Measurements from ENCODE around the gene RICTOR. TPM values are rescaled to one million over a fixed set of nuclear protein-coding genes. Genes with fewer than 3 reads are reported as not detected.

Gene RICTOR
- total and polyA plus RNA-seq, 9 of the 15 experiments (the other 6 are each of a cell fraction or from before 2014, with no cell fraction given), result 13.9 to 46.6 (median 22.6) TPM

DNA sequence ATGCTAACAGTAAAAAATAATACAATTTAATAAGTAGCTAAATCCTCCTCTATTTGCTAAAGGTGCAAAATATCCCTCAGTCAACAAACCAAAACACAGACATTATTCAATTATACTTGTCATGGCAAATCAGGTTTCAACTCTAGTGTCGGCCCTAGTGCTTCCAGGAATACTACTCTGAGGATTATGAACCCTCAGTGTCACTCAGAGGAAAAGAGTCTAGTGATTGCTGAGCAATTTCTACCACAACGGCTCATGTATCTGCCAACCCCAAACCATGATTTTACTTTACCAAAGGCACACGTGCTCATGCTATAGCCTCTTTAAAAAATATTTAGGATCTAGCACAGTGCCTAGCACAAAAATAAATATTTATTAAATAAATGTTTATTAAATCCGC is 21.0 kb downstream of the RICTOR start:
- H3K4me2 ChIP-seq (ENCODE audit: insufficient read depth, low read length), result no peak overlapping the region
- no TSS peak for BruUV-seq (replicated peaks)
- intact Hi-C loops (cut with micrococcal nuclease) (no loop called here), in situ Hi-C loops (cut with MboI) (no loop called here)
- no peak for FAIRE-seq
- ChIA-PET CTCF (ENCODE audit: low intra/inter-chr PET ratio) (no interaction called here), POLR2A (interaction anchor here (0.6 to 1.2 kb wide), 2 partner anchors 10 to 35 kb away, joined by 3 read pairs; no protein-coding TSS in a partner anchor)
- no peaks in the 10 kb centered on the region for H3K9me3 ChIP-seq (replicated peaks; ENCODE audit: control insufficient read depth, insufficient read depth, low read depth, low read length)
- H3K27me3 ChIP-seq (ENCODE audit: control insufficient read depth in 2 of 2, insufficient read depth in 2 of 2, low read length in 2 of 2), result no peaks in the 10 kb centered on the region
- H4K20me1 ChIP-seq (replicated peaks; ENCODE audit: control insufficient read depth, insufficient read depth, low read length), result no peaks in the 10 kb centered on the region
- WGBS (ENCODE audit: insufficient coverage, low coverage, missing lambda C conversion rate), result 93% methylated on average over 4 of the region's 4 CpGs
- no peak for ATAC-seq
- H3K36me3 ChIP-seq (ENCODE audit: control insufficient read depth, insufficient read depth, low read length), result peaks cover 9% of the 10 kb centered on the region; the same call in 1 of the 3 replicates
- no peaks in the 10 kb centered on the region for H3K4me1 ChIP-seq (replicated peaks in 1 of 2; ENCODE audit: control insufficient read depth in 2 of 2, insufficient read depth in 2 of 2, low read length in 2 of 2)
- no peak overlapping the region for H2AFZ ChIP-seq (ENCODE audit: low read depth, low read length)
- no peaks in the 10 kb centered on the region for H3K9me1 ChIP-seq (ENCODE audit: control insufficient read depth, insufficient read depth, low read length)
- DNase-seq (ENCODE audit: extremely low read depth in 1 of 4, low spot score in 3 of 4), result no peak
- H3K4me3 ChIP-seq, result no peak overlapping the region
- no peak overlapping the region for H3K27ac ChIP-seq (ENCODE audit: extremely low read depth, low read depth, low read length)
- H3K79me2 ChIP-seq (ENCODE audit: control insufficient read depth, insufficient read depth, low read length), result peaks cover 85% of the 10 kb centered on the region
- H3K9ac ChIP-seq (ENCODE audit: insufficient read depth in 1 of 2, low read depth in 2 of 2, low read length in 2 of 2), result no peak overlapping the region
- TF ChIP-seq NR4A1 (CRISPR knock-in tag; IDR thresholded peaks at IDR 0.05) (no peak), NR4A1 (tag; IDR thresholded peaks at IDR 0.05) (no peak), BCOR (IDR thresholded peaks at IDR 0.05) (no peak), ATF4 (CRISPR knock-in tag; IDR thresholded peaks at IDR 0.05) (no peak), RNF2 (IDR thresholded peaks at IDR 0.05) (no peak), SP1 (CRISPR knock-in tag; IDR thresholded peaks at IDR 0.05) (no peak), NFATC3 (IDR thresholded peaks at IDR 0.05) (no peak), SIN3B (IDR thresholded peaks at IDR 0.05; ENCODE audit: low read depth) (no peak), NCOA6 (IDR thresholded peaks at IDR 0.05) (no peak)
- TF ChIP-seq, protein P1, sequence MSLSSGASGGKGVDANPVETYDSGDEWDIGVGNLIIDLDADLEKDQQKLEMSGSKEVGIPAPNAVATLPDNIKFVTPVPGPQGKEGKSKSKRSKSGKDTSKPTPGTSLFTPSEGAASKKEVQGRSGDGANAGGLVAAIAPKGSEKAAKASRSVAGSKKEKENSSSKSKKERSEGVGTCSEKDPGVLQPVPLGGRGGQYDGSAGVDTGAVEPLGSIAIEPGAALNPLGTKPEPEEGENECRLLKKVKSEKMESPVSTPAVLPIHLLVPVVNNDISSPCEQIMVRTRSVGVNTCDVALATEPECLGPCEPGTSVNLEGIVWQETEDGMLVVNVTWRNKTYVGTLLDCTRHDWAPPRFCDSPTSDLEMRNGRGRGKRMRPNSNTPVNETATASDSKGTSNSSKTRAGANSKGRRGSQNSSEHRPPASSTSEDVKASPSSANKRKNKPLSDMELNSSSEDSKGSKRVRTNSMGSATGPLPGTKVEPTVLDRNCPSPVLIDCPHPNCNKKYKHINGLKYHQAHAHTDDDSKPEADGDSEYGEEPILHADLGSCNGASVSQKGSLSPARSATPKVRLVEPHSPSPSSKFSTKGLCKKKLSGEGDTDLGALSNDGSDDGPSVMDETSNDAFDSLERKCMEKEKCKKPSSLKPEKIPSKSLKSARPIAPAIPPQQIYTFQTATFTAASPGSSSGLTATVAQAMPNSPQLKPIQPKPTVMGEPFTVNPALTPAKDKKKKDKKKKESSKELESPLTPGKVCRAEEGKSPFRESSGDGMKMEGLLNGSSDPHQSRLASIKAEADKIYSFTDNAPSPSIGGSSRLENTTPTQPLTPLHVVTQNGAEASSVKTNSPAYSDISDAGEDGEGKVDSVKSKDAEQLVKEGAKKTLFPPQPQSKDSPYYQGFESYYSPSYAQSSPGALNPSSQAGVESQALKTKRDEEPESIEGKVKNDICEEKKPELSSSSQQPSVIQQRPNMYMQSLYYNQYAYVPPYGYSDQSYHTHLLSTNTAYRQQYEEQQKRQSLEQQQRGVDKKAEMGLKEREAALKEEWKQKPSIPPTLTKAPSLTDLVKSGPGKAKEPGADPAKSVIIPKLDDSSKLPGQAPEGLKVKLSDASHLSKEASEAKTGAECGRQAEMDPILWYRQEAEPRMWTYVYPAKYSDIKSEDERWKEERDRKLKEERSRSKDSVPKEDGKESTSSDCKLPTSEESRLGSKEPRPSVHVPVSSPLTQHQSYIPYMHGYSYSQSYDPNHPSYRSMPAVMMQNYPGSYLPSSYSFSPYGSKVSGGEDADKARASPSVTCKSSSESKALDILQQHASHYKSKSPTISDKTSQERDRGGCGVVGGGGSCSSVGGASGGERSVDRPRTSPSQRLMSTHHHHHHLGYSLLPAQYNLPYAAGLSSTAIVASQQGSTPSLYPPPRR (CRISPR knock-in tag; IDR thresholded peaks at IDR 0.05; ENCODE audit: borderline replicate concordance), result no peak
- TF ChIP-seq, protein P2, sequence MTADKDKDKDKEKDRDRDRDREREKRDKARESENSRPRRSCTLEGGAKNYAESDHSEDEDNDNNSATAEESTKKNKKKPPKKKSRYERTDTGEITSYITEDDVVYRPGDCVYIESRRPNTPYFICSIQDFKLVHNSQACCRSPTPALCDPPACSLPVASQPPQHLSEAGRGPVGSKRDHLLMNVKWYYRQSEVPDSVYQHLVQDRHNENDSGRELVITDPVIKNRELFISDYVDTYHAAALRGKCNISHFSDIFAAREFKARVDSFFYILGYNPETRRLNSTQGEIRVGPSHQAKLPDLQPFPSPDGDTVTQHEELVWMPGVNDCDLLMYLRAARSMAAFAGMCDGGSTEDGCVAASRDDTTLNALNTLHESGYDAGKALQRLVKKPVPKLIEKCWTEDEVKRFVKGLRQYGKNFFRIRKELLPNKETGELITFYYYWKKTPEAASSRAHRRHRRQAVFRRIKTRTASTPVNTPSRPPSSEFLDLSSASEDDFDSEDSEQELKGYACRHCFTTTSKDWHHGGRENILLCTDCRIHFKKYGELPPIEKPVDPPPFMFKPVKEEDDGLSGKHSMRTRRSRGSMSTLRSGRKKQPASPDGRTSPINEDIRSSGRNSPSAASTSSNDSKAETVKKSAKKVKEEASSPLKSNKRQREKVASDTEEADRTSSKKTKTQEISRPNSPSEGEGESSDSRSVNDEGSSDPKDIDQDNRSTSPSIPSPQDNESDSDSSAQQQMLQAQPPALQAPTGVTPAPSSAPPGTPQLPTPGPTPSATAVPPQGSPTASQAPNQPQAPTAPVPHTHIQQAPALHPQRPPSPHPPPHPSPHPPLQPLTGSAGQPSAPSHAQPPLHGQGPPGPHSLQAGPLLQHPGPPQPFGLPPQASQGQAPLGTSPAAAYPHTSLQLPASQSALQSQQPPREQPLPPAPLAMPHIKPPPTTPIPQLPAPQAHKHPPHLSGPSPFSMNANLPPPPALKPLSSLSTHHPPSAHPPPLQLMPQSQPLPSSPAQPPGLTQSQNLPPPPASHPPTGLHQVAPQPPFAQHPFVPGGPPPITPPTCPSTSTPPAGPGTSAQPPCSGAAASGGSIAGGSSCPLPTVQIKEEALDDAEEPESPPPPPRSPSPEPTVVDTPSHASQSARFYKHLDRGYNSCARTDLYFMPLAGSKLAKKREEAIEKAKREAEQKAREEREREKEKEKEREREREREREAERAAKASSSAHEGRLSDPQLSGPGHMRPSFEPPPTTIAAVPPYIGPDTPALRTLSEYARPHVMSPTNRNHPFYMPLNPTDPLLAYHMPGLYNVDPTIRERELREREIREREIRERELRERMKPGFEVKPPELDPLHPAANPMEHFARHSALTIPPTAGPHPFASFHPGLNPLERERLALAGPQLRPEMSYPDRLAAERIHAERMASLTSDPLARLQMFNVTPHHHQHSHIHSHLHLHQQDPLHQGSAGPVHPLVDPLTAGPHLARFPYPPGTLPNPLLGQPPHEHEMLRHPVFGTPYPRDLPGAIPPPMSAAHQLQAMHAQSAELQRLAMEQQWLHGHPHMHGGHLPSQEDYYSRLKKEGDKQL (CRISPR knock-in tag; IDR thresholded peaks at IDR 0.05; ENCODE audit: borderline replicate concordance), result no peak
- TF ChIP-seq, protein P3, sequence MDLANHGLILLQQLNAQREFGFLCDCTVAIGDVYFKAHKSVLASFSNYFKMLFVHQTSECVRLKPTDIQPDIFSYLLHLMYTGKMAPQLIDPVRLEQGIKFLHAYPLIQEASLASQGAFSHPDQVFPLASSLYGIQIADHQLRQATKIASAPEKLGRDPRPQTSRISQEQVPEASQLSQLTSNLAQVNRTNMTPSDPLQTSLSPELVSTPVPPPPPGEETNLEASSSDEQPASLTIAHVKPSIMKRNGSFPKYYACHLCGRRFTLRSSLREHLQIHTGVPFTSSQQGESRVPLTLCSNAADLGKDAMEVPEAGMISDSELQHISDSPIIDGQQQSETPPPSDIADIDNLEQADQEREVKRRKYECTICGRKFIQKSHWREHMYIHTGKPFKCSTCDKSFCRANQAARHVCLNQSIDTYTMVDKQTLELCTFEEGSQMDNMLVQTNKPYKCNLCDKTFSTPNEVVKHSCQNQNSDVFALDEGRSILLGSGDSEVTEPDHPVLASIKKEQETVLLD (IDR thresholded peaks at IDR 0.05), result no peak
